Skeletal muscle satellite cell (primary cell): ENCODE results near the gene ORM2.
"Not testable (repeated sequence)": the region's sequence is repeated elsewhere in the genome, so short reads cannot be mapped to it uniquely, and the experiment has no call there.

Source experiments
- H3K27me3 ChIP-seq: 2 replicates; pipeline ENCODE4 v1.7.0; 2013; ENCODE audit warnings: low read length; ENCODE audit not compliant: control insufficient read depth, insufficient read depth
- H3K36me3 ChIP-seq: 2 replicates; pipeline ENCODE4 v1.7.0; 2013; ENCODE audit warnings: mild to moderate bottlenecking, control low read depth, low read length; ENCODE audit not compliant: insufficient read depth
- H3K4me1 ChIP-seq: 2 replicates; pipeline ENCODE4 v1.7.0; 2013; ENCODE audit warnings: low read length; ENCODE audit not compliant: control insufficient read depth, insufficient read depth
- H3K4me2 ChIP-seq: 2 replicates; pipeline ENCODE4 v1.7.0; 2013; ENCODE audit warnings: mild to moderate bottlenecking, low read length
- H3K4me3 ChIP-seq: 2 replicates; pipeline ENCODE4 v1.7.0; 2013; ENCODE audit warnings: low read length
- H3K9ac ChIP-seq: 2 replicates; pipeline ENCODE4 v1.7.0; 2013; ENCODE audit warnings: mild to moderate bottlenecking, low read depth, low read length, moderate library complexity
- H3K9me3 ChIP-seq: replicated peaks from 2 replicates; pipeline ENCODE4 v1.7.0; 2013; ENCODE audit warnings: mild to moderate bottlenecking, control low read depth, low read length

ORM2 gene

GRCh38 chr9:114317665-114318357 is 11.9 kb upstream of the ORM2 start:
- Histone ChIP-seq H3K9me3 (no peaks in the 10 kb centered on the region), H3K36me3 (no peaks in the 10 kb centered on the region), H3K4me3 (no peak overlapping the region), H3K4me2 (no peak overlapping the region), H3K9ac (no peak overlapping the region), H3K27me3 (no peaks in the 10 kb centered on the region), H3K4me1 (peaks cover 11% of the 10 kb centered on the region)

GRCh38 chr9:114318416-114318815 is 11.3 kb upstream of the ORM2 start:
- no peaks in the 10 kb centered on the region for H3K27me3 ChIP-seq
- no peak overlapping the region for H3K4me3 ChIP-seq
- no peak overlapping the region for H3K4me2 ChIP-seq
- H3K9ac ChIP-seq: no peak overlapping the region
- no peaks in the 10 kb centered on the region for H3K36me3 ChIP-seq
- H3K4me1 ChIP-seq: peaks cover 11% of the 10 kb centered on the region
- H3K9me3 ChIP-seq: no peaks in the 10 kb centered on the region

- H3K9me3 ChIP-seq: no peaks in the 10 kb centered on the region
- no peaks in the 10 kb centered on the region for H3K27me3 ChIP-seq
- no peaks in the 10 kb centered on the region for H3K36me3 ChIP-seq
- H3K4me2 ChIP-seq: no peak overlapping the region
- no peak overlapping the region for H3K4me3 ChIP-seq
- no peak overlapping the region for H3K9ac ChIP-seq
- peaks cover 11% of the 10 kb centered on the region for H3K4me1 ChIP-seq
Measured at GRCh38 chr9:114319147-114319546, 10.5 kb upstream of the ORM2 start.

GRCh38 chr9:114320710-114321109 is 9.0 kb upstream of the ORM2 start:
- not testable (repeated sequence) for H3K4me3 ChIP-seq, H3K9me3 ChIP-seq, H3K36me3 ChIP-seq, H3K9ac ChIP-seq, H3K27me3 ChIP-seq, H3K4me2 ChIP-seq
- peaks cover 11% of the 10 kb centered on the region for H3K4me1 ChIP-seq

- peaks cover 11% of the 10 kb centered on the region for H3K4me1 ChIP-seq
- no peaks in the 10 kb centered on the region for H3K27me3 ChIP-seq
- no peaks in the 10 kb centered on the region for H3K36me3 ChIP-seq
- no peak overlapping the region for H3K4me3 ChIP-seq
- no peak overlapping the region for H3K4me2 ChIP-seq
- H3K9me3 ChIP-seq: no peaks in the 10 kb centered on the region
- H3K9ac ChIP-seq: no peak overlapping the region
Measured at GRCh38 chr9:114321759-114322158, 7.9 kb upstream of the ORM2 start.

- H3K4me1 ChIP-seq: peaks cover 11% of the 10 kb centered on the region
- not testable (repeated sequence) for H3K4me3 ChIP-seq, H3K36me3 ChIP-seq
Measured at GRCh38 chr9:114322160-114322818, 7.4 kb upstream of the ORM2 start.

GRCh38 chr9:114322831-114323531 is 6.7 kb upstream of the ORM2 start, which contains the start of gene ORM1:
Gene ORM1 (plus strand): TSS chr9:114323098. CDS start chr9:114323134, 36 bp downstream.
- H3K4me1 ChIP-seq: peaks cover 11% of the 10 kb centered on the region
- H3K36me3 ChIP-seq, H3K27me3 ChIP-seq, H3K4me2 ChIP-seq, H3K9me3 ChIP-seq, H3K4me3 ChIP-seq, H3K9ac ChIP-seq: not testable (repeated sequence)

More at GRCh38 chr9:114322160-114322818, 7.4 kb upstream of the ORM2 start:
- H3K4me2 ChIP-seq, H3K9me3 ChIP-seq, H3K9ac ChIP-seq, H3K27me3 ChIP-seq: not testable (repeated sequence)

GRCh38 chr9:114323849-114324248 is 5.8 kb upstream of the ORM2 start:
- not testable (repeated sequence) for H3K9ac ChIP-seq, H3K36me3 ChIP-seq, H3K9me3 ChIP-seq, H3K4me2 ChIP-seq, H3K27me3 ChIP-seq, H3K4me3 ChIP-seq
- H3K4me1 ChIP-seq: peaks cover 11% of the 10 kb centered on the region

- peaks cover 3% of the 10 kb centered on the region for H3K27me3 ChIP-seq
- H3K9ac ChIP-seq: no peak overlapping the region
Measured at GRCh38 chr9:114324492-114324891, 5.2 kb upstream of the ORM2 start.

GRCh38 chr9:114324965-114325364 is 4.7 kb upstream of the ORM2 start:
- not testable (repeated sequence) for H3K27me3 ChIP-seq, H3K9me3 ChIP-seq, H3K36me3 ChIP-seq, H3K4me2 ChIP-seq, H3K9ac ChIP-seq, H3K4me3 ChIP-seq
- peaks cover 11% of the 10 kb centered on the region for H3K4me1 ChIP-seq

More at GRCh38 chr9:114324492-114324891, 5.2 kb upstream of the ORM2 start:
- Histone ChIP-seq H3K4me1 (peaks cover 11% of the 10 kb centered on the region), H3K36me3 (no peaks in the 10 kb centered on the region), H3K9me3 (no peaks in the 10 kb centered on the region), H3K4me2 (no peak overlapping the region), H3K4me3 (no peak overlapping the region)

GRCh38 chr9:114325684-114326254 is 3.9 kb upstream of the ORM2 start:
- H3K4me1 ChIP-seq: peaks cover 11% of the 10 kb centered on the region
- H3K36me3 ChIP-seq: not testable (repeated sequence)

More at GRCh38 chr9:114325684-114326254, 3.9 kb upstream of the ORM2 start:
- not testable (repeated sequence) for H3K4me2 ChIP-seq, H3K9me3 ChIP-seq, H3K27me3 ChIP-seq, H3K9ac ChIP-seq, H3K4me3 ChIP-seq
